Endometrium (tissue), 2 donors: Measurements from ENCODE around the gene SFI1.
"Not testable (repeated sequence)": the region's sequence is repeated elsewhere in the genome, so short reads cannot be mapped to it uniquely, and the experiment has no call there.

Source experiments
- FAIRE-seq: peaks from 2 replicates; lab custom pipeline; 2012; peaks lifted over from hg19 to GRCh38; lab: Jason Lieb, UNC
- donor health status: control.
- donor health status: control.

The SFI1 gene

DNA sequence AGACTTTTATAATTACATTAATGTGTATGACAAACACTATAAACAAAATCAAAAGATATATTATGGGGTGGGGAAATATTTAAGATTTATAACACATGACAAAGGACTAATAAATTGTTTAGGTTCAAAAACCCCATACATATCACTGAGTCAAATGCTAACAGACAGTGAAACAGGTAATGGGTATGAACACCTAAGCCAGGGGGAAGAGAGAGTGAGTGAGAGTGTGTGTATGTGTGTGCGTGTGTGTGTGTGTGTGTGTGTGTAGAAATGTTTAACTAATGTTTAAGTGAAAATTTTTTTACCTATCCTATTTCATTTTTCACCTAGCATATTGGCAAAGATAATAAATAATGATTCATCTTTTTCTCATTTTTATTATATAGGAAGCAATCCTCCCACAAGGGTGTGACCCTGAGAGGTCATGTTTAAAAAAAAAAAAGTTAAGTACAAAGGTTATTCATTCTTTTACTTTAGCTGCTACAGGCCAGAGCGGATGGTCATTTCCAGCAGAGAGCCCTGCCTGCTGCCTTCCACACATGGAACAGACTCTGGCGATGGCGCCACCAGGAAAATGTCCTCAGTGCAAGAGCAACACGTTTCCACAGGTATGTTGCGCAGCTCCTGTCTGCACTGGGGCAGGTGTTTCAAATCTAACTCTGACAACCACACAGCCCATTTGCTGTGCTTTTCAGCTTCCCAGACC lies 92.8 kb downstream of the SFI1 start:
- FAIRE-seq = no peak

DNA sequence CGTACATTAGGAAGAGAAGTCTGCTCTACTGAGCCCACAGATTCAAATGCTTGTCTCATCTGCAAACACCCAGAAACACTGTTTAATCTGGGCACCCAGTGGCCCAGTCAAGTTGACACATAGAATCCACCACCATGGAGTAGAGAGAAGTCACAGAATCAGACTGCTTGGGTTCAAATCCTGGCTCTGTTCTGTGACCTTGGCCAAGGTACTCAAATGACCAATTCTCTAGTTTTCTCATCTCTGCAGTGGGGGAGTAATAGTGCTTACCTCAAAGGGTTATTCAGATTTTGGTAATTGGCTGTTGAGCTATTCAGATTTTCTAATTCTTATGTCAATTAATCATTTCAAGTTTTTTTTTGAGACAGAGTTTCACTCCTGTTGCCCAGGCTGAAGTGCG lies 93.8 kb downstream of the SFI1 start:
- FAIRE-seq = not testable (repeated sequence)

DNA sequence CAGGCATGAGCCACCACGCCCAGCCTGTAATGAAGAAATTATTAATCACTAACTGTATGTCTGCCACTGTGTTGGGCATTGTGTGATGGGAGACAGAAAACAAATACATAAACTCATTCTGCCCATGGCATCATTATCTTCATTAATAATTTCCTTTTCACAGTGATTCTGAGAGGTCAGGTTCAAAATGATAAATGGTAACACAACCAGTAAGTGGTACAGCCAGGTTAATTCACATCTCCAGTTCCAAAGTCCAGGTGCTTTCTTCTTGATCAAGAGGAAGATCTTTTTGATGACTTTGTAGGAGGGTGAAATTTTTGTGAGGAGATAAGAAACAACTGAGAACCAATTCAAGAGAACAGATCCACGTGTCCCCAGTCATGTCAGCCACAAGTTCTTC lies 98.9 kb downstream of the SFI1 start:
- no peak for FAIRE-seq

DNA sequence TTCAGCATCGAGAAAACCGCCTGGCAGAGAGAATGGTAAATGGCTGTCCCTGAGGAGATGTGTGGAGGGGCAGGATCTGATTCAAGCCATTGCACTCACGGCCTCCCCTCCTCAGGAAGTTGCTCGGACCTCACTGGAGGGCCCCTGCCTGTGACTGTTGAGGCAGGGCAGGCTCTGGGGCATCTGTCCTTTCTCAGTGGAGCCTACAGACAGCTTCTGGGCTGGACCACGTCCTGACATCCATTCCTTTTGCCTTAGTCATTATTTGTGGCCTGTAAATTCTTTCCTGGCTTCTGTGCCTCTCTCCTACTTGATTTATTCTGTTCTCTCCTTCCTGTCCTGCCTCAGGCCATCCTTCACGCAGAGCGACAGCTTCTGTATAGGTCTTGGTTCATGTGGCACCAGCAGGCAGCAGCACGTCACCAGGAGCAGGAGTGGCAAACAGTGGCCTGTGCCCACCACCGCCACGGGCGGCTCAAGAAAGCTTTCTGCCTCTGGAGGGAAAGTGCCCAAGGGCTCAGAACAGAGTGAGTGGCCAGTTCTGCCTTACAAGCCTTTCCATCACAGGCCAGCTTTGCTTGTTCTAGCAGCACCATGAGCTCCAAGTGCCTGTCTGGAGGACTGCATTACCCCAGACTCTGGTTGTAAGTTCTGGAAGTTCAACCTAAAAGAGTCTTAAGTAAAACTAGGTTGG lies 106.1 kb downstream of the SFI1 start:
- FAIRE-seq = no peak

GRCh38 chr22:31603081-31603525 lies 106.8 kb downstream of the SFI1 start:
- no peak for FAIRE-seq

GRCh38 chr22:31603574-31603973 lies 107.2 kb downstream of the SFI1 start:
- no peak for FAIRE-seq

- no peak for FAIRE-seq
These were observed 107.9 kb downstream of the SFI1 start for GRCh38 chr22:31604137-31604705.

DNA sequence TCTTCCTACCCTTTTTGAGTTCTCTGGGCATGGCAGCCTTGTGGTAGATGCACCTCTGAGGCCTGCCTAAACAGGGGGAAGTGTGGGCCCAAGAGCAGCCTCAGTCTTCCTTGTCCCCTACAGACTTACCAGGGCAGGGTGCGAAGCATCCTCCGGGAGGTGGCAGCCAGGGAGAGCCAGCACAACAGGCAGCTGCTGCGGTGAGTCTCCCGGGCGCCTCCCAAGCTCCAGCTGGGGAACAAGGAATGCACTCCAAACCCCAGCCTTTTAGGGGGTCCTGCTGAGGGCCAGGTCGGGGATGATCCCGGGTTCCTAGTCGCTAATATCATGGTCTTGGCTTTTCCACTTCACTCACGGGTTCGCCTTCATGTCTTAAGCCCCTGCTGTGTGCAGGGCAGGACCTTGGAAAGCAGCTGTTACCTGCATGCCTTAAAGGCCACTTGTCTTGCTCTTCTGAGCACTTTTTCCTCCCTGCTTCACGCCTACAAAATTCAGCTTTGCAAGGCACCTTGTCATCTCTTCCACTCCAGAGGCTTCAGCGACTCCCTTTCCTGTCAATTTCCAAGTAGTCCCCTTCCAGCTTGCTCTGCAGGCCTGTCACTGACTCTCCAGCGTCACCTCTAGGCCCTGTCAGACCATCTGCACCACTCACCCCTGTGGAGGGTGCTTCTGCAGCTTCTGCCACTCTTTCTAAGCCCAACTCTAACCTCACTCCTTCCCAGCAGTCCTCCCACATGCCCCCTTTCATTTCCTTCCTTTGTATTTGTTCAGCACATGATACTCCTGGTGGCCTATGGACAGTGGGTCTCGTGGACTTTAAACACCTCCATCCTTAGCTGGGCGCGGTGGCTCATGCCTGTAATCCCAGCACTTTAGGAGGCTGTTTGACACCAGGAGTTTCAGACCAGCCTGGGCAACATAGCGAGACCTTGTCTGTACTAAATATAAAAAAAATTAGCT lies 108.7 kb downstream of the SFI1 start:
- FAIRE-seq = no peak

DNA sequence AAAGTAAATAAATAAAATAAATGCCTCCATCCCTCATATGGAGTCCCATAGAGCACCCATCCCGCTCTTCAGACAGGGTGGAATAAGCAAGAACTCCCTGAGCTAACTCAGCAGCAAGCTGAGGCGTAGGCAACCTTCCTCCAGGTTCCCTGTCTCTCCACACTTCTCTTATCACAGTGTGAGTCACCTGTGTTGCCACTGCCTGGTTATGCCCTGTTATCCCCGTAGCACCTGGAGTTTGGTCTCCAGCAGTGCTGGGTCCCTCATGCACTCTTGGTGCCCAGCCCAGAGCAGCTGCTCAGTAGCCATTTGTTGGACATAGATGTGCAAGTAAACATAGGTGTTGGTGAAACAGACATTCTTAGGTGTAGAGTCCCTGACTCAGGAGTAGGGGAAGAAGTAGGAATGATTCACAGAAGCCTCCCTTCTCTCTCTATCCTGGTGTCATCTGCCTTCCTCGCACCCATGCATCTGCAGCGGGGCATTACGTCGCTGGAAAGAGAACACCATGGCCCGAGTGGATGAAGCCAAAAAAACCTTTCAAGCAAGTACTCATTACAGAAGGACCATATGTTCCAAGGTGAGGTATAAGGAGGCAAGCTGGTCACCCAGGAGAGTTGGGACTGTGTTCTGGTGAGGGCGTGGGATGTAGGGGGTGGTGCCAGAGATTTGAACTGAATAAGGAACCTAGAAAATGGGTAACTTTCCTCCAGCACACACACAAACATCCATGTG lies 109.7 kb downstream of the SFI1 start:
- no peak for FAIRE-seq

- FAIRE-seq = no peak
These were observed 111.4 kb downstream of the SFI1 start for GRCh38 chr22:31607696-31608095.

DNA sequence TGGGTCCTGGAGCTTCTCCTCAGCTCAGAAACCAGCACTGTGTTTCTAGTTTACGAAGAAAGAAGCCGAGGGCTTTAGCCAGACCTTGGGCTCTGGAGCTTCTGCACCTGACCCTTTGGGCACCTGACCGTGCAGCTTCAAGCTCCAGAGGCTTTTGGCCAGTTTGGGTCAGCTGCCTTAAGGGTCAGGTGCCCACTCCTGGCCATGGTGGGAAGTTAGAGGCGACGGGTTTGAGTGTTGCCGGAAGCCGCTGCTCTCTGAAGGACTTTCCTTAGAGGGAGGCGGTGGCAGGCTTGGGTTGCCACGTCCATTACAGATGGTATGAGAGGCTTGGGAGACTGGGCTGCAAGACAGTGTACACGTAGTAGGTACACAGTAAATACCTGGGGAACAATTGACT lies 113.4 kb downstream of the SFI1 start:
- no peak for FAIRE-seq

DNA sequence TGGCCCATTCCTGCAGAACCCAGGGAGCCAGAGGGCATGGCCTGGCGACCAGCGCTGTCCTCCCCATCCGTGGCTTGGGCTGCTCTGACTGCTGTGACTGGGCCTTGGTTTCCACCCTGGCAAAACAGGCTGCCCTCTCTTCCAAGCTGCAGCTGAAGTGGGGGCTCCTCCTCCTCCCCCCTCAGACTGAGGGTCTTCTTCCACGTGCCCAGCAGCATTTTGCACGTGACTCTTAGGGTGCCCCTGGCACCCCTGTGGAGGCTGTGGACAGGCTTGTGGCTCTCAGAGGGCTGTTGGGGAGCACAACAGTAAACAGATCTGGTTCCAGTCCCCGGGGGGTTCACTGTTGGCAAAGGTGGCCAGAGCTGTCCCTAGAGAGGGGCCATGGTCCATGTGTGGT lies 114.3 kb downstream of the SFI1 start:
- FAIRE-seq = no peak

- FAIRE-seq = no peak
These were observed 114.9 kb downstream of the SFI1 start for GRCh38 chr22:31611061-31611760.

GRCh38 chr22:31612891-31613285 lies 116.6 kb downstream of the SFI1 start:
- FAIRE-seq = no peak

- no peak for FAIRE-seq
These were observed 117.1 kb downstream of the SFI1 start for GRCh38 chr22:31613286-31613903.

- no peak for FAIRE-seq
These were observed 117.6 kb downstream of the SFI1 start for GRCh38 chr22:31613904-31614296.

- FAIRE-seq = no peak
These were observed 118.6 kb downstream of the SFI1 start for GRCh38 chr22:31614781-31615490.

DNA sequence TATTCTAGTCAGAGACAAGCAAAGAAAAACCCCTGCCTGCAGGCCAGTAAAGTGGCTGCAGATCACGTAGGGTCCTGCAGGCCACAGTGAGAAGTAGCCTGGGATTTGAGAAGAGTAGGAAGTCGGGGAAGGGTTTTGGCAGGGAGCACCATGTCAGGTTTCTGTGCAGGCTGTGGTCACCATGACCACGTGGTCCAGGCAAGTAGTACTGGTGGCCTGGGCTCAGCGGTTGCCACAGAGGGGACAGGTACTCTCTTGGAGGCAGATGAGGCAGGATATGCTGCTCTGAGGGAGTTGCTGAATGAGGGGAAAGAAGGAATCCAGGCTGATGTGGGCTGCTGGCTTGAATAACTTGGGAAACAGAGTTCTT lies 119.1 kb downstream of the SFI1 start:
- FAIRE-seq = no peak

GRCh38 chr22:31615940-31616314 lies 119.6 kb downstream of the SFI1 start:
- FAIRE-seq = no peak
